Esophagus muscularis mucosa (tissue), 4 donors: ENCODE measurements around the gene DNAH1.

ENCODE experiments used
- EP300 ChIP-seq: sonication (generic); formaldehyde crosslinking; IDR thresholded peaks from one replicate; pipeline ENCODE4 v1.6.1; 2017; ENCODE audit warnings: antibody characterized with exemption
- POLR2A ChIP-seq: fragments of 450-650 bp; IDR thresholded peaks from one replicate; pipeline ENCODE4 v1.6.1; 2017; ENCODE audit warnings: antibody characterized with exemption, moderate library complexity, mild to moderate bottlenecking, low read depth
- POLR2AphosphoS5 ChIP-seq, 2 donors: sonication (generic); formaldehyde crosslinking; IDR thresholded peaks; one replicate each; pipeline ENCODE4 v1.6.1; 2017; ENCODE audit warnings: antibody characterized with exemption in 2 of 2
- TF ChIP-seq, protein P1 (sequence below), 3 experiments: fragments of 200-600 bp in 2 of 3; fragments of 450-650 bp in 1 of 3; sonication (generic) in 2 of 3; IDR thresholded peaks; one replicate each; pipeline ENCODE4 v1.5.1; 2017 to 2019; ENCODE audit warnings: antibody characterized with exemption in 3 of 3, mild to moderate bottlenecking in 2 of 3, moderate library complexity in 1 of 3

DNA sequence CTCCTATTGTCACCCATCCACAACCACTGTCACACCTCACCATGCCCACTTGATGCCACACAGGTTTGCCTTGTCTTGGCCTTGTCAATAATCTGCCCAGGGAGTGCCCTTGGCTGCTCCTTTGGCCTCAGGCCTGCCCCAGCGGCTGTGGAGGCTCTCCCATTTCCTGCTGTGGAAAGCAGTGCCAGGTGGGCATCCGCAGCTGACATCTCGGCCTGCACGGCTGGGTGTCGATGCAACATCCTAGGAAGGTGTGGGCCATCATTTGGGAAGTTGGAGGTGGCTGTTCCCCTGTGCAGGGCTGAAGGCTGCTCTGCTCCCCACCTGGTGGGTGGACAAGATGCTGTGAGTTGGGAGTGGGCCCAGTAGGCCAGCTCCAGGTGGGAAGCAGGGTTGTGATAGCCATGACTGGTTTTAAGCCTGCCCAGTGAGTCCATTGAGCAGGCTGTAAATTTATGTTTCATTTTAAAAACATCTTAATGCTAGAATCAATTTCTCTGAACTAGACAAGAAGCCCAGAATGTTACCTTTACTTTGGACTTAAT, 12.5 kb downstream of the DNAH1 start:
- TF ChIP-seq POLR2AphosphoS5 (IDR thresholded peaks at IDR 0.05) = no peak
- no peak for TF ChIP-seq POLR2A
- TF ChIP-seq, protein P1, sequence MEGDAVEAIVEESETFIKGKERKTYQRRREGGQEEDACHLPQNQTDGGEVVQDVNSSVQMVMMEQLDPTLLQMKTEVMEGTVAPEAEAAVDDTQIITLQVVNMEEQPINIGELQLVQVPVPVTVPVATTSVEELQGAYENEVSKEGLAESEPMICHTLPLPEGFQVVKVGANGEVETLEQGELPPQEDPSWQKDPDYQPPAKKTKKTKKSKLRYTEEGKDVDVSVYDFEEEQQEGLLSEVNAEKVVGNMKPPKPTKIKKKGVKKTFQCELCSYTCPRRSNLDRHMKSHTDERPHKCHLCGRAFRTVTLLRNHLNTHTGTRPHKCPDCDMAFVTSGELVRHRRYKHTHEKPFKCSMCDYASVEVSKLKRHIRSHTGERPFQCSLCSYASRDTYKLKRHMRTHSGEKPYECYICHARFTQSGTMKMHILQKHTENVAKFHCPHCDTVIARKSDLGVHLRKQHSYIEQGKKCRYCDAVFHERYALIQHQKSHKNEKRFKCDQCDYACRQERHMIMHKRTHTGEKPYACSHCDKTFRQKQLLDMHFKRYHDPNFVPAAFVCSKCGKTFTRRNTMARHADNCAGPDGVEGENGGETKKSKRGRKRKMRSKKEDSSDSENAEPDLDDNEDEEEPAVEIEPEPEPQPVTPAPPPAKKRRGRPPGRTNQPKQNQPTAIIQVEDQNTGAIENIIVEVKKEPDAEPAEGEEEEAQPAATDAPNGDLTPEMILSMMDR (IDR thresholded peaks at IDR 0.05) = no peak
- TF ChIP-seq EP300 = no peak
